Thyroid gland (tissue), 4 donors: ENCODE measurements around the gene PYDC1.

Source experiments
- POLR2A ChIP-seq, 2 donors: fragments of 450-650 bp; IDR thresholded peaks; one replicate each; pipeline ENCODE4 v1.6.1; 2017; ENCODE audit warnings: antibody characterized with exemption in 2 of 2, mild to moderate bottlenecking in 2 of 2, moderate library complexity in 1 of 2
- TF ChIP-seq, protein P1 (sequence below), 6 experiments: fragments of 200-600 bp in 3 of 6; fragments of 450-650 bp in 3 of 6; sonication (generic) in 3 of 6; IDR thresholded peaks; one replicate each; pipeline ENCODE4 v1.5.1; 2016 to 2019; ENCODE audit warnings: antibody characterized with exemption in 6 of 6, mild to moderate bottlenecking in 2 of 6, inconsistent platforms in 1 of 6, moderate library complexity in 1 of 6

DNA sequence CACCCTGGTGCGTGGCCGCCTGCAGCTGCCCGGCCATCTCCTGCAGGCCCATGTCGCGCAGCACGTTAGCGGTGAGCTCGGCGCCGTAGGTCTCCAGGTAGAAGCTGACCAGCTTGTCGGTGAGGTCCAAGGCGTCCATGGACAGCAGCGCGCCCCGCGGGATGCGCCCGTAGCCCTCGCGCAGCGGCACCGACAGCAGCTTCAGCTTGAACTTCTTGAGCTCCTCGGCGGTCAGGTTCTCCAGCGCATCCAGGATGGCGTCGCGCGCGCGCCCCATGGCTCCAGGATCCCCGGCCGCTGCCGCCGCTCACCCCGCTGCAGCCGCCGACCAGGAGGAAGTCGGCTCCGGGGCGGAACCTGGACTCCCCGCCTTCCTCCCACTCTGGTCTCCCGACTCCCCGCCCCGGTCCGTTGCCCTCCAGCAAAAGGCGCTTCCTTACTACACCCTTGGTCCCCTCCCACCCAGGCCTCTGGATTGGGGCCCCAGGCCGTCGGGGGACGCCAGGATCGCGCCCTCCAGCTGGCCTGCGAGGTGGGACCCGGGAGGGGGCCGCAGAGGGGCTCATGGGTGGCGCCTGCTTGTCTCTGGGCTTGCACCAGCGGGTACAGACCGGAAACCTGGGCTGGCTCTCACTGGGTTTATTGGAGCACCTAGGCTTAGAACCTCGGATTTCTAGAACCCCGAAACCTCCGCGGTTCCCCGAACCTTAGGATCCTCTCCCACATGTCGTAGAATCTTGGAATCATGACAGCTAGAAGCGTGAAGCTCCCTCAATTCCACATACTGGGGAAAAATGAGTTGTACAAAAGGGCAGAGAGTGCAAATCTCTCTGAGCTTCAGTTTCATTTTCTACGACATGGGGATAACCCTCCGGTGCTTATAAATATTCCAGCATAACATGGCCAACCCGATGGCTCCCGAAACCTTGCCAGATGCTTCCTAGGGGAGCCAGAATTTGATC, 14.2 kb downstream of the PYDC1 start, which contains the start of gene PYCARD:
- TF ChIP-seq, protein P1, sequence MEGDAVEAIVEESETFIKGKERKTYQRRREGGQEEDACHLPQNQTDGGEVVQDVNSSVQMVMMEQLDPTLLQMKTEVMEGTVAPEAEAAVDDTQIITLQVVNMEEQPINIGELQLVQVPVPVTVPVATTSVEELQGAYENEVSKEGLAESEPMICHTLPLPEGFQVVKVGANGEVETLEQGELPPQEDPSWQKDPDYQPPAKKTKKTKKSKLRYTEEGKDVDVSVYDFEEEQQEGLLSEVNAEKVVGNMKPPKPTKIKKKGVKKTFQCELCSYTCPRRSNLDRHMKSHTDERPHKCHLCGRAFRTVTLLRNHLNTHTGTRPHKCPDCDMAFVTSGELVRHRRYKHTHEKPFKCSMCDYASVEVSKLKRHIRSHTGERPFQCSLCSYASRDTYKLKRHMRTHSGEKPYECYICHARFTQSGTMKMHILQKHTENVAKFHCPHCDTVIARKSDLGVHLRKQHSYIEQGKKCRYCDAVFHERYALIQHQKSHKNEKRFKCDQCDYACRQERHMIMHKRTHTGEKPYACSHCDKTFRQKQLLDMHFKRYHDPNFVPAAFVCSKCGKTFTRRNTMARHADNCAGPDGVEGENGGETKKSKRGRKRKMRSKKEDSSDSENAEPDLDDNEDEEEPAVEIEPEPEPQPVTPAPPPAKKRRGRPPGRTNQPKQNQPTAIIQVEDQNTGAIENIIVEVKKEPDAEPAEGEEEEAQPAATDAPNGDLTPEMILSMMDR (IDR thresholded peaks at IDR 0.05): no peak
- TF ChIP-seq POLR2A (IDR thresholded peaks at IDR 0.05): no peak
